ENCODE data around the gene FMN2. TPM values are rescaled to one million over a fixed set of nuclear protein-coding genes. Genes with fewer than 3 reads are reported as not detected.
"Not testable (repeated sequence)": the region's sequence is repeated elsewhere in the genome, so short reads cannot be mapped to it uniquely, and the experiment has no call there.

FMN2 gene
- total RNA-seq, 1 donor from 2014 or later, result 1.1 TPM

DNA sequence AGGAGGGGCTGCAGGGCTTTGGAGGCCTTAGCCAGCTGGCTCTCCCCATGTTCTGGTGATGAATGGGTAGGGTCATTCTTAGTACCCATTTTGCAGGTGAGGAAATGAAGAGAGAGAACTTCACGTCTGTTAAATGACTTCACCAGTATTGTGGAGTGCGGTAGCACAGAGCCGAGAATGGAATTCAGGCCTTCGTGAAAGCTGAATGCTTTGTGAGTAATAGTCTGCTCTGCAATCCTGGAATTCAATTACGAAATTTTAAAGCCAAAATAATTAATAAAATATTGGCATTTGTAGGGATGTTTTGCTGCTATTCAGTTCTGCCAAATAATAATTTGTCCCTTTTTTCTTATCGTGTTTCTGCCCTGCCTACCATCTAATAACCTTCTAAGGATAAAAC is 322.6 kb downstream of the FMN2 start:
- Histone ChIP-seq H3K27me3 (ENCODE audit: low read depth) (no peaks in the 10 kb centered on the region), H3K9me3 (no peaks in the 10 kb centered on the region), H3K4me1 (no peaks in the 10 kb centered on the region), H3K36me3 (no peaks in the 10 kb centered on the region), H3K27ac (no peak overlapping the region), H3K4me3 (no peak overlapping the region)
- DNase-seq (no peak), ATAC-seq (peak in 1 of 2 donors; percentile 40)
- TF ChIP-seq, protein P1, sequence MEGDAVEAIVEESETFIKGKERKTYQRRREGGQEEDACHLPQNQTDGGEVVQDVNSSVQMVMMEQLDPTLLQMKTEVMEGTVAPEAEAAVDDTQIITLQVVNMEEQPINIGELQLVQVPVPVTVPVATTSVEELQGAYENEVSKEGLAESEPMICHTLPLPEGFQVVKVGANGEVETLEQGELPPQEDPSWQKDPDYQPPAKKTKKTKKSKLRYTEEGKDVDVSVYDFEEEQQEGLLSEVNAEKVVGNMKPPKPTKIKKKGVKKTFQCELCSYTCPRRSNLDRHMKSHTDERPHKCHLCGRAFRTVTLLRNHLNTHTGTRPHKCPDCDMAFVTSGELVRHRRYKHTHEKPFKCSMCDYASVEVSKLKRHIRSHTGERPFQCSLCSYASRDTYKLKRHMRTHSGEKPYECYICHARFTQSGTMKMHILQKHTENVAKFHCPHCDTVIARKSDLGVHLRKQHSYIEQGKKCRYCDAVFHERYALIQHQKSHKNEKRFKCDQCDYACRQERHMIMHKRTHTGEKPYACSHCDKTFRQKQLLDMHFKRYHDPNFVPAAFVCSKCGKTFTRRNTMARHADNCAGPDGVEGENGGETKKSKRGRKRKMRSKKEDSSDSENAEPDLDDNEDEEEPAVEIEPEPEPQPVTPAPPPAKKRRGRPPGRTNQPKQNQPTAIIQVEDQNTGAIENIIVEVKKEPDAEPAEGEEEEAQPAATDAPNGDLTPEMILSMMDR (IDR thresholded peaks at IDR 0.05), result no peak
- intact Hi-C loops (cut with DNase I), result no loop called here

DNA sequence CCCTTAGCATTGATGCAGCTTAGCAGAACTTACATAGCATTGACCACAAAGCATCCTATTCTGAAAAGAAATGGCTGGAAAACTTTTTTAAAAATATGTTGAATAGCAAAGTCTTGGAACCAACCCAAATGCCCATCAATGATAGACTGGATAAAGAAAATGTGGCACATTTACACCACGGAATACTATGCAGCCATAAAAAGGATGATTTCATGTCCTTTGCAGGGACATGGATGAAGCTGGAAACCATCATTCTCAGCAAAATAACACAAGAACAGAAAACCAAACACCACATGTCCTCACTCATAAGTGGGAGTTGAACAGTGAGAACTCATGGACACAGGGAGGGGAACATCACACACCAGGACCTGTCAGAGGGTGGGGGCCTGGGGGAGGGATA is 323.3 kb downstream of the FMN2 start:
- H3K4me3 ChIP-seq; H3K4me1 ChIP-seq; H3K27me3 ChIP-seq (ENCODE audit: low read depth); H3K27ac ChIP-seq; intact Hi-C loops (cut with DNase I); ATAC-seq; H3K36me3 ChIP-seq; DNase-seq; H3K9me3 ChIP-seq: not testable (repeated sequence)

DNA sequence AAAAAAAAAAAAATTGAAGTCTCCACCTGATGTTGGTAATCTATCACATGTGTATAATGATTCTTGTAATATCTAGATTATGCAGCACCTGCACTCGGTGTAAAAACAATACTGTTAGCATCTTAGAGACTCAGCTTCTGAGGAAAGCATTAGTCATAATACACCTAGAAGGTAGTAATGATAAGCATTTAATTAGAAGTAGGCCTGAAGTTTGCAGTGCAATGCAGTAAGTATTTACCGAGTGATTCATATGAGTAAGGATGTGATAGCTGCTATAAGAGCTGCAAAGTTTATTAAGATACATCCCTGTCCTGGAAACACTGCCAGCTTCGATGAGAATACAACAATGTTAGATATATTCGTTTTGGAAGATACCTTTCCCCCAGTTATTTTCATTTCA is 323.8 kb downstream of the FMN2 start:
- ATAC-seq (peak in 1 of 2 donors; percentile 79), DNase-seq (no peak)
- intact Hi-C loops (cut with DNase I), result no loop called here
- no peak overlapping the region for H3K4me3 ChIP-seq
- H3K4me1 ChIP-seq, result no peaks in the 10 kb centered on the region
- no peak overlapping the region for H3K27ac ChIP-seq
- TF ChIP-seq, protein P1 (IDR thresholded peaks at IDR 0.05), result no peak
- H3K27me3 ChIP-seq (ENCODE audit: low read depth), result no peaks in the 10 kb centered on the region
- no peaks in the 10 kb centered on the region for H3K9me3 ChIP-seq
- H3K36me3 ChIP-seq, result no peaks in the 10 kb centered on the region

DNA sequence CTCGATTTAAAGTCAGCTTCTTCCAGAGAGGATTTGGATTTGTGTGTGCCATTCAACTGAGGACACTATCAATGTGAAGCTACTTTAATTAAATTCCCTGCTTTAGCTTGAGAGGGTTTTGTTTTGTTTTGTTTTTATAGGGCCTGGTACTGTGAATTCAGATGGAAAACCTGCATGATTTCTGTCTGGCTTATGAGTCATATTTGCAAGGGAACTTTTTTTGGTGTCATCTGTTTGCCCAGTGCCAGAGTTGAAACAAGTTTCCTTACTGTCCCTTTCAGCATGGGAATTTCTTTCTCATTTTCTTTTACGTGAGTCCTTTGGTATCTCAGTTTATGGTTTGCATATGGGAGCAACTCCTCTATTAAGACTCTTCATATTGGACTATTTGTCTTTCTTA is 325.6 kb downstream of the FMN2 start:
- ATAC-seq (no peak), DNase-seq (no peak)
- TF ChIP-seq, protein P1 (IDR thresholded peaks at IDR 0.05), result no peak
- intact Hi-C loops (cut with DNase I), result no loop called here
- H3K27me3 ChIP-seq (ENCODE audit: low read depth), result no peaks in the 10 kb centered on the region
- H3K9me3 ChIP-seq, result no peaks in the 10 kb centered on the region
- no peak overlapping the region for H3K27ac ChIP-seq
- H3K36me3 ChIP-seq, result no peaks in the 10 kb centered on the region
- no peaks in the 10 kb centered on the region for H3K4me1 ChIP-seq
- H3K4me3 ChIP-seq, result no peak overlapping the region

DNA sequence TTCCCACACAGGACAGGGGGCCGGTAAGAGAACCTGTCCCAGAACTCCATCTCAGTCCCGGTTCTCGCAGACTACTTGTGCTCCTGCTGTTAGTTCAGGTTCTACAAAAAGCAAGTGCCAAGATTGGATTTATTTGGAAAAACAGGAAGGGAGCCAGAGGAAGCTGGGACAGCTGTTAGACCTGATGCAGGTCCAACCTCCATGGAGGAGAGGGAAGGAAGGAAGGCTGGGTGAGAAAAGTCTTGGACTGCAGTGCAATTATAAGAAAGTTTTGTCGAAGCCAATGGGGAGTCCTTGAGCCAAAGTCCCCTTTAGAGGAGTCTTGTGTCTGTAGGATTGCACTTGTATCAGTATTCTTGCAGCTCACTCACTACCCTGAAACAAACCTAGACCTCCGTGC is 329.1 kb downstream of the FMN2 start:
- H3K36me3 ChIP-seq, result no peaks in the 10 kb centered on the region
- ATAC-seq, result no peak
- no peaks in the 10 kb centered on the region for H3K9me3 ChIP-seq
- TF ChIP-seq, protein P1 (IDR thresholded peaks at IDR 0.05), result no peak
- H3K27ac ChIP-seq, result no peak overlapping the region
- intact Hi-C loops (cut with DNase I), result no loop called here
- no peak for DNase-seq
- no peak overlapping the region for H3K4me3 ChIP-seq
- H3K27me3 ChIP-seq (ENCODE audit: low read depth), result no peaks in the 10 kb centered on the region
- H3K4me1 ChIP-seq, result no peaks in the 10 kb centered on the region

DNA sequence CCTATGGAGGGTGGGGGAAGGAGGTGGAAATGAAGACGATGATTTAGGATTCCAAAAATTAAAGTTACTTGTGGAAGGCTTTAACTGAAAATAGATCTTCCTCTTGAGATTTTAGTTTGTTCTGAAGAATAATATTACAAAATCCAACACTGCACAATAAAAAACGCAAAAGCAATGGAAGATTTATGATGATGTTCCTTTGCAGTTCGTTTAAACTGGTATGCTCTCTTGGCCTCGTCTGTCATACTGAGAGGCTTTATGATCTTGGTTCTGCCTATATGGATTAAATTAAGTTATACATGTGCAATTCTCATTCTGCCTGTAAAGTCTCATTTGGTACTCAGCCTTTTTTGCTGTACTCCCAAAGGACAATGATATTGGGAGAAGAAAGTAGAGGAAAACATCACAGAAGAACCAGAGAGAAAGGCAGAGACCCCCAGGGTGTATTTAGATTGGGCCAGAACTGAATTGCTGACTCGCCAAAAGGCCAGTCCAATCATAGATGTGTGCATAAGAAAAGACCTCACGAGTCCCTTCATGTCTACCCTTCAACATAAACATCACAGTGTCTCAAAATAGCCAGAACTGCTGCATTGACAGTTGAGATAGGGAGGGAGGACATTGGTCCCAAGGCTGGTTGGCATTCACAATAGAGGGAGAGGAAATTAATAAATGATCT is 331.7 kb downstream of the FMN2 start:
- Histone ChIP-seq H3K4me1 (no peaks in the 10 kb centered on the region), H3K27me3 (ENCODE audit: low read depth) (no peaks in the 10 kb centered on the region), H3K36me3 (no peaks in the 10 kb centered on the region), H3K27ac (no peak overlapping the region), H3K4me3 (no peak overlapping the region), H3K9me3 (no peaks in the 10 kb centered on the region)
- DNase-seq, result no peak
- TF ChIP-seq, protein P1 (IDR thresholded peaks at IDR 0.05), result no peak
- intact Hi-C loops (cut with DNase I), result no loop called here
- ATAC-seq, result no peak

Data from lower lobe of right lung (tissue), 2 donors.